Measurements from ENCODE around the gene PTPN12.

DNA sequence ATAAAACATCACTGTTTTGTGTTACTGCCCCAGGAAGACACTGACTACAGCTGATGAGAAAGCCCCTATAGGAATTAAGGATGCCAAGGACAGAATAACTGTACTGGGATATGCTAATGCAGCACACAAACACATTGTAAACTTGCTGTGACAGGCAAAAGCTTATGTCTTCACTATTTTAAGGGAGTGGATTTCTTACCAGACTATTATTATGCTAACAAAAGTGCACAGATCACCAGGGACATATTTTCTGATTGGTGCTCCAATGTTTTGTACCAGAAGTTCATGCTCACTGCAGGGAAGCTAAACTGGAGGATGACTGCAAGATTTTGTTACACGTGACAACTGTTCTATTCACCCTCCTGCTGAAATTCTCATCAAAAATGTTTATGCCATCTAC lies 48.1 kb upstream of the PTPN12 start:
- TF ChIP-seq TCF7L2 (IDR thresholded peaks at IDR 0.05; ENCODE audit: low read depth, low read length): no peak
- TF ChIP-seq POLR2AphosphoS5 (IDR thresholded peaks at IDR 0.05; ENCODE audit: low read depth, low read length): no peak
- TF ChIP-seq, protein P1, sequence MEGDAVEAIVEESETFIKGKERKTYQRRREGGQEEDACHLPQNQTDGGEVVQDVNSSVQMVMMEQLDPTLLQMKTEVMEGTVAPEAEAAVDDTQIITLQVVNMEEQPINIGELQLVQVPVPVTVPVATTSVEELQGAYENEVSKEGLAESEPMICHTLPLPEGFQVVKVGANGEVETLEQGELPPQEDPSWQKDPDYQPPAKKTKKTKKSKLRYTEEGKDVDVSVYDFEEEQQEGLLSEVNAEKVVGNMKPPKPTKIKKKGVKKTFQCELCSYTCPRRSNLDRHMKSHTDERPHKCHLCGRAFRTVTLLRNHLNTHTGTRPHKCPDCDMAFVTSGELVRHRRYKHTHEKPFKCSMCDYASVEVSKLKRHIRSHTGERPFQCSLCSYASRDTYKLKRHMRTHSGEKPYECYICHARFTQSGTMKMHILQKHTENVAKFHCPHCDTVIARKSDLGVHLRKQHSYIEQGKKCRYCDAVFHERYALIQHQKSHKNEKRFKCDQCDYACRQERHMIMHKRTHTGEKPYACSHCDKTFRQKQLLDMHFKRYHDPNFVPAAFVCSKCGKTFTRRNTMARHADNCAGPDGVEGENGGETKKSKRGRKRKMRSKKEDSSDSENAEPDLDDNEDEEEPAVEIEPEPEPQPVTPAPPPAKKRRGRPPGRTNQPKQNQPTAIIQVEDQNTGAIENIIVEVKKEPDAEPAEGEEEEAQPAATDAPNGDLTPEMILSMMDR (IDR thresholded peaks at IDR 0.05): no peak

Measured in Panc1 (cell line).